UCSD-AML1 (cell line): Measurements from ENCODE around the gene SLC32A1.

Experiments
- DNase-seq: peaks from one replicate; lab custom pipeline; 2025; ENCODE audit not compliant: unreplicated experiment; lab: John Stamatoyannopoulos, UW

The SLC32A1 gene

DNA sequence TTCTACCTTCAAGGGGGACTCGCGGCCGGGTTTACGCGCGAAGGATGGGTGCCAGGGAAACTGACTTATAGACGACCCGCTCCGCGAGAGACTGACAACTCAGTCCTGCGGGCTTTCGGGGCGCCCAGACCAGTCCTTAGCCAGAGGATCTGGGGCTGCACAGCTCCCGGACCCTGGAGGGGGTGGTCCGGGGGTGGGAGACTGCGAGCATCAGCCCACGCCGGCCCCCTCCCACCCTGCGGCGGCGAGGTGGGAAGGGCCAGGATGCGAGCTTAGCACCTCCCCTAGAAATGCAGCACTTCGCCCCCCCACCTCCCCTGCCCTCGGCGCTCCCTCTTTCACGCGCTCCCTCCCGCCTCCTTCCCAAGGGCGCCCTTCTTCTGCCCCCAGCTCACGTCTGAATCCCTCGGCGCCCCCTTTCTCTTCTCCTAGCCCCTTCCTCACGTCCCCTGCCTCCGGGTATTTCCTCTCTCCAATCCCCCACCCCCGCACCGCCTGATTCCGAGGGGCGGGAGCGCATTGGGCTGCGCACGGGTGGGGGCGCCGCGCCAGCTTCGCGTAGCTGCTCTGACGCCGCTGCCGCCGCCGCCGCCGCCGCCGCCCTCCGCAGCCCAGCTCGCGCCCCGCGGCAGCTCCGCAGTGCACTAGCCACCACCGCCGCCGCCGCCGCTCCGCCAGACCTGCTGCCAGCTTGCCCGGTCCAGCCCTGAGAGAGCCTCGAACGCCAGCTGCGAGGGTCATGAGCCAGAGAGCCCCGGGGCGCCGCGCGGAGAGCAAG, at the start of gene SLC32A1:
TSS of gene SLC32A1 (plus strand) at position 639 of the 778 bp plus-strand sequence. CDS start 239 bp downstream, outside the sequence.
- no peak for DNase-seq

GRCh38 chr20:38674765-38675133, 49.5 kb upstream of the SLC32A1 start:
- DNase-seq, result no peak

DNA sequence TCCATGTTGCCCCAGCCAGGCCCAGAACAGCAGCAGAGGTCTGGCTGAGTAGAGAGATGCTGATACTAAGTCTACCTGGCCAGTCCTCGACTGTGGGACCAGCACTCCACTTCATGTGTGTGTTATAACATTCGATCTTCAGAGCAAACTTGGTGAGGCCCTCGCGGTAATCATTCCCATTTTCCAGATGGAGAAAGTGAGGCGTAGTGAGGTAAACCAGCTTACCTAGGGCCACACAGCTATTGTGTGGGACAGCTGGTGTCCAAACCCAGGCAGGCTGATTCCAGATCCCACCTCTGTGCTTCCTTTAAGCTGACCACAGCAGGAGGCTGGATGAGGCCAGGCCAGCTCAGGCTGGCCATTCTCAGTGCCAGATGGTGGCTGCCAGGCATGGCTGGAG, 47.7 kb upstream of the SLC32A1 start:
- DNase-seq, result no peak

GRCh38 chr20:38680500-38681306, 43.6 kb upstream of the SLC32A1 start:
- DNase-seq, result peak; percentile 31

GRCh38 chr20:38685271-38685670, 39.0 kb upstream of the SLC32A1 start:
- DNase-seq, result no peak

DNA sequence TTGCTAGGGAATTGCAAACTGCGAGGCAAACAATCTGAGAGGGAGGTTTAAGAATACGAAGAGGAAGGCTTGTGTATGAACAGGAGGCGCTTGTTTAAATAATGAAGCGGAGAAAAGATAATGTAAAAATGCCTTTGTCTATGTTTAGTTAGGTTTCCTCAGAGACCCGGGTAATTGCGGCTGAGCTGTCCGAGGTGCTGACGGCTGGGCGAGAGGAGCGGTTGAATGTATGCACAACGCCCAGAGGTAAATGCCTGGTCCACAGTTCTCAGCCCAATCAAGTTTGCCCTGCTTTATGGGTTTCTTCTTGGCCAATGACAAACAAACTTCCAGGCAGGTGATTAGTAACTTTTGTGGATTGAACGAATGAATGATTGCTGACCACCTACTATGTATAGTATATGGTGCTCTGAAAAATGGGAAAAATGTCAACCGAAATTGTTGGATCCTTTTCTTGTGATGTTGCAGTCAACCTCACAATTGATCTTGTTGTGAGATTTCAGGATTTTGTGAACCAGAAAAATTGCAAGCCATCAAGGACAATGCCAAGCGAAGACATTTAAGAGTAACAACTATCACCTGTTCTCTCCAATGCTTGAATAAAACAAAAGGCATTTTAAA, 38.3 kb upstream of the SLC32A1 start:
- DNase-seq, result peak; percentile 64

GRCh38 chr20:38692436-38693411, 31.6 kb upstream of the SLC32A1 start:
- peak; percentile 47 for DNase-seq

GRCh38 chr20:38697306-38697705, 27.0 kb upstream of the SLC32A1 start:
- DNase-seq, result no peak

DNA sequence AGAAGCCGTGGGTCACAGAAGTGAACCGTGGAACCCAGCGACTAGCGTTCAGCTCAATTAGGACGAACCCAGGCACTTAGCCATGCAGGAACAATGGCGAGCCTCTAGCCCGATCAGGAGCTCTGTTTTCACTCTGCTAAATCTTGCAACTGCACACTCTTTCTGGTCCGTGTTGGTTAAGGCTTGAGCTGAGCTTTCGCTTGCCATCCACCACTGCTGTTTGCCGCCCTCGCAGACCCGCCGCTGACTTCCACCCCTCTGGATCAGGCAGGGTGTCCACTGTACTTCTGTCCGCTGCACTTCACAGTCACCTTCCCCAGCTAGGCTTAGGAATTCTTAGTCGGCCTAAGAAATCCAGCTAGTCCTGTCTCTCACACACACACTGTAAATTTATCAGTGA, 25.7 kb upstream of the SLC32A1 start:
- DNase-seq, result no peak

DNA sequence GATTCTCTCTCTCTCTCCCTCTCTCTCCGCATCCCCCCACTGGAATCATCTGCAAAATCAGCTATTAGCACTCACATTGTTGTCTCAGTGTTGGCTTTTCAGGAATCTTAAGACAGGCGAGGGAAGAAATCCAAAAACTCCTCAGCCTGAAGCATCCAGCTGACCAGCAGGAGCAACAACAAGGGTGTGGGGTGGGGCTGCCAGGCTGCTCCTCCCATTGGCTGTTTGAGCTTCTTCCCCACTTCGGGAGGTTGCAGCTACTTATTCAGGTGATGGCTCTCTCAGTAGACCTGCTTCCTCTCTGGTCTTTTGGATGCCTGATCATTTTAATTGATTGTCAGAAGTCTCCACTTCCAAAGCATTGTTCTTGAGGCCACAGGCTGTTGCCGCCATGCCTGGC, 24.1 kb upstream of the SLC32A1 start:
- DNase-seq, result no peak

- DNase-seq, result no peak
Observed at GRCh38 chr20:38700926-38701325, 23.4 kb upstream of the SLC32A1 start.

GRCh38 chr20:38703526-38703925, 20.8 kb upstream of the SLC32A1 start:
- no peak for DNase-seq

DNA sequence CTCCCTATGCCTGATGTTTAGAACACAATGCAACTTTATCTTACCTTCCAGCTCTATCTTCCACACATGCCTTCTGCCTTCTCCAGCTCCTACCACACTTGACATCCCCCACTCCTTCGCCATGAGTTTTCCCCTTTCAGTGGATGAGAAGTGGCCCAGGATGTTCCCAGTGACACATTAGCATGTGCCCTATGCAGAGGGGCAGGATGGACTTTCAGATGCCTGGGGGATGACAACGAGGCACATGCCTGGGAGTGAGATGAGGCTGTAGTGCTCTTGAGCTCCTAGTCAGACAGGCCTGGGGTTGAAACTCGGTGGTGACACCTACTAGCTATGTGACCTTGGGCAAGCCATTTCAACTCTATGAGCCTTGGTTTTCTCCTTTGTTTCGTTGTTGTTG, 20.1 kb upstream of the SLC32A1 start:
- DNase-seq, result no peak

GRCh38 chr20:38706509-38706908, 17.8 kb upstream of the SLC32A1 start:
- DNase-seq, result no peak

DNA sequence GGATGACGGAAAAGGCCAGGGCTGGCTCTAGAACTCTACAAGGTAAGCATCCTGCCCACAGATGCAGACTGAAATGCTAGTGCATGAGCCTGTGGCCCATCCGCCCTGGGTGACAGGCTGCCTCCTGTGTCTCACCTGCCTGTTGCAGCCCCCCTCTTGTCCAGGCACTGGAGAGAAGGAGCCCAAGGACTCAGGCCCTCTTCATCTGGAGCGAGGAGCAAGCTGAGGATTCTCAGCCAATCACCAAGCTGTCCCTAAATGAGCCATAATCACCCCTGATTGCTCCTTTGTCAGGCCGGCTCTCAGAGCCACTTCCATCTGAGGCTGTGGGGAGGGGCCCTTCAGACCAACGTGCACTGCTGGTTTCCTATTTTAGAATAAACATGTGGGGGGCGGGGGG, 10.0 kb upstream of the SLC32A1 start:
- no peak for DNase-seq

- no peak for DNase-seq
Observed at GRCh38 chr20:38715646-38716045, 8.6 kb upstream of the SLC32A1 start.

DNA sequence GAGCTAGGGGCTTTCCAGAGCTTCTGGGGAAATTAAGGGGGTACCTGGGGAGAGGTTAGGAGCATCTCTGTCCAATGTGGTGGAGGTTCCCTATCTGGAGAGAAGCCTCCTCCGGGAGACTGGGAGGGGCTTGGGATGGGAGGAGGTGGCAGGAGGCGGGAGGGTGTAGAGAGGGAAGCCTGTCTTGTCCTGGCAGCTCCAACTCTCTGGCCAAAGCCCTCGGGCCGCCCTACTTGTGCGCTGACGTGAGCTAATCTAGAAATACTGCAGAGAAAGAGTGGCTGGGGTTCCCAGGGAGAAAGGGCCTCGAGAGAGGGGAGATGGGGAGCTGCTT, 1.6 kb upstream of the SLC32A1 start:
- DNase-seq, result no peak

DNA sequence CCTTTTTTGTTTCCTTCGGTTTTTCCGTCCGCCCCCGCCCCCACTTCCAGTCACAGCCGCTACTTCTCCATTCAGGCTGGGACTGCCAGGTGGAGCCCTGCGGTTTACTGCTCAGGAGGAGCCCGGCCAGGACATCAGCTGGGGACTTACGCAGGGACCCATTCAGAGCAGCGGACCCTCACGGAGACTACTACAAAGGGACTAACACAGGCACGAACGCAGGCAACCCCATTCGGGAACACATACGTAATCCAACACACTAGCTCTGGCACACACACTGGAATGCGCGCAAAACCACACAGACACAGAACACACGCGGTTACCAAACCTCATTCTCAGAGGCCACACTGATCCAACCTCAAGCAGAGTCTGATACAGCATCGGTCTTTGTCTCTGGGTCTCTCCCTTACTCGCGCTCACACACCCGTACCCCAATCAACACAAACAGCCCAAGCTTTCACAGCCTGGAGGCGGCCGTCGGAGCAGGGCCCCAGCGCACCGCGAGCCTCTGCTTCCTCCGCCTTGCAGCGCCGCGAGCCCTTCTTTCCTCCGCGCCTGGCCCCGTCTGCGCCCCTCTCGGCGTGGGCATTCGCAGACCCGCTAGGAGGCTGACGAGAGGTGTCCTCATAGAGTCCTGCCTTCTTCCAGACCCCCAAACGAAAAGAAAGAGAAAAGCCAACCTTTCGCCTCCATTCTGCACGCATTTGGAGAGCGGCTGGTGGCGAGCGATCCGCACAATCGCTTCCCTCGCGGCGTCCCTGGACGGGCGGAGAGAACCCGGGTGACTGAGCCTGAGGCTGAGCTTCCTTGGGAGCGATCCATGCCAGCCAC, 1.1 kb upstream of the SLC32A1 start:
- DNase-seq, result peak; percentile 44

DNA sequence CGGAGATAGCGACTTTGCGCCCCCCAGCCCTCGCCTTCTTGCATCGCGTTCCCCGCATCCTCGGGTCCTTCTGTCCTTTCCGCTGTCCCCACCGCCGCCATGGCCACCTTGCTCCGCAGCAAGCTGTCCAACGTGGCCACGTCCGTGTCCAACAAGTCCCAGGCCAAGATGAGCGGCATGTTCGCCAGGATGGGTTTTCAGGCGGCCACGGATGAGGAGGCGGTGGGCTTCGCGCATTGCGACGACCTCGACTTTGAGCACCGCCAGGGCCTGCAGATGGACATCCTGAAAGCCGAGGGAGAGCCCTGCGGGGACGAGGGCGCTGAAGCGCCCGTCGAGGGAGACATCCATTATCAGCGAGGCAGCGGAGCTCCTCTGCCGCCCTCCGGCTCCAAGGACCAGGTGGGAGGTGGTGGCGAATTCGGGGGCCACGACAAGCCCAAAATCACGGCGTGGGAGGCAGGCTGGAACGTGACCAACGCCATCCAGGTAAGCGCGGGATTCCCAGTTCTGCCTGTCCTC, 401 bp downstream of the SLC32A1 start:
- no peak for DNase-seq
